Measurements from ENCODE around the gene IL7R.
"Not testable (repeated sequence)": the region's sequence is repeated elsewhere in the genome, so short reads cannot be mapped to it uniquely, and the experiment has no call there.

The IL7R gene

DNA sequence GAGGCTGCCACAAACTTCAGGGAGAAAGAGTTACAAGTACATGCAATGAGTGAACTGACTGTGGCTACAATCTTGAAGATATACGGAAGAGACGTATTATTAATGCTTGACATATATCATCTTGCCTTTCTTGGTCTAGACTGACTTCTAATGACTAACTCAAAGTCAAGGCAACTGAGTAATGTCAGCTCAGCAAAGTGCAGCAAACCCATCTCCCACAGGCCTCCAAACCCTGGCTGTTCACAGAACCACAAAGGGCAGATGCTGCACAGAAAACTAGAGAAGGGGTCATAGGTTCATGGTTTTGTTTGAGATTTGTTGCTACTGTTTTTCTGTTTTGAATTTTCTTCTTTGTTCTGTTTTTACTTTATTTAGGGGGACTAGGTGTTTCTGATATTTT lies 21.0 kb downstream of the IL7R start:
- DNase-seq: no peak

DNA sequence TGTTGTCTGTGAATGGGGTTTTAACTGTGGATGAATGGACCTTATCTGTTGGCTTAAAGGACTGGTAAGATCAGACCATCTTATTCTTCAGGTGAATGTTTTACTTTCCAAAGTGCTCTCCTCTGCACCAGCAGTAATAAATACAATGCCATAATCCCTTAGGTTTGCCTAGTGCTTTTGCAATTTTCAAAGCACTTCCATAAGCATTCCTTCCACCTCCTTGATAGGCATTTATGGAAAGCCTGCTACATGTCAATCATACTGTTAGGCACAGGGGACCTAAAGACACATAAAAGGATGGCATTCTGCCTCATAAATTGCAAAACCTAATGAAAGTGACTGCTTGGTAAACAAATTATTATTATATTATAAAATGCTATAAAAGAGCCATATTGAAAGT lies 21.4 kb downstream of the IL7R start:
- no peak for DNase-seq

- DNase-seq: no peak
These were observed 22.4 kb downstream of the IL7R start for GRCh38 chr5:35879096-35879495.

DNA sequence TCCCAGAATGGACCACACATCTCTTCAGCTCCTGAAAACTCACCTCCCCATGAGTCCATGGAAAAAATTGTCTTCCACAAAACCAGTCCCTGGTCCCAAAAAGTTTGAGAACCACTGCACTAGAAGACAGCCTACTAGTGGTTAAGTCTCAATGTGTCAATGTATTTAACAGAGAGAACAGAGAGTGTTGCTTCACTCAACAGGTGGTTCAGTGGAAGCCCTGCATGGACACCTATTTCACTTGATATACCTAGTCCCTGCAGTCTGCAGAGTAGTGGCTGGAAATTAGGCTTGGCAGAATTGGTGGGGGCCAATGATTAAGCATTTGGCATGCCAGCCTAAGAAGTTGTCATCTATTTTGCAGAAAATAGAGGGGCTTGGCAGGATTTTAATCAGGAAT lies 23.0 kb downstream of the IL7R start:
- DNase-seq: no peak

GRCh38 chr5:35880156-35880555 lies 23.5 kb downstream of the IL7R start:
- no peak for DNase-seq

DNA sequence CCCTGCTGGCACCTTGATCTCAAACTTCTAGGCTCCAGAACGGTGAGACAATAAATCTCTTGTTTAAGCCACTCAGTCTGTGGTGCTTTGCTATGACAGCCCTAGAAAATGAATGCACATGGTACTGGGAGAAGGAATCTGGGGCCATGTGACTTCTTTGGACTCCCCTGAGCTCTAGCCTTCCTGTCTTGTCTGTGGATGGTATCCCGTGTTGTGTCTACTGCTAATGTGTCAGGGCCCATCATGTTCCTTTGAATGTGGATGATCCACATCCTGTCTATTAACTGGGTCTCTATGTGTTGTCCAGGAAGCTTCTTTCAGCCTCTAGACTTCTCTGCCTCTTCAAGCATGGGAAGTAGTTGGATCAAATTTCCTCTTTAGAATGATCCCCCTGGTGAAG lies 25.1 kb downstream of the IL7R start:
- no peak for DNase-seq

DNA sequence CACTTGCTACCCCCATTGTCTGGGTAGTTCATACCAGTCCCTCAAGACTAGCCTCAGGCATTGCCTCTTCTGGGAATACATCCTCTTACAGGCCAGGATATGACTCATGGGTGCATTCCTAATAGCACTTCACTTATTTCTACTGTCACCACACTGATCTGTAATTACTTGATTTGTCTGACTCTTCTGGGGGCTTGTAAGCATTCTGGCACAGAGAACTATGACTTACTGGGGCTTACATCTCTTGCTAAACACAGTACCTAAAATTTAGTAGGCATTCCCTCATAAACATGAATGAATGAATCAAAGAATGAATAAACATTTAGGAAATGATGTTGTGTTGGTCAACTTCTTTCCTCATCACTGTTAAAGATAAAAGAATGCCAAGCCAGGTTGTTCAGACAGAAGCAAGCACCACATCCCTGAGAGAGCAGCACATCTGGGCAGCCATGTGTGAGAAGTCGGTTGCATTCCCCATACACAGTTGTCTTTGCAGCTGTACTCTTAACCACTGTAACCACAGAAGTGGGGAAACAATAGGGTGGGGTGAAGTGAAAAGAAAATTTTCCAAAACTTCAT lies 27.6 kb downstream of the IL7R start:
- DNase-seq: peak; percentile 12 to 38

- no peak for DNase-seq
These were observed 28.1 kb downstream of the IL7R start for GRCh38 chr5:35884773-35885172.

- DNase-seq: no peak
These were observed 29.7 kb downstream of the IL7R start for GRCh38 chr5:35886381-35886780.

DNA sequence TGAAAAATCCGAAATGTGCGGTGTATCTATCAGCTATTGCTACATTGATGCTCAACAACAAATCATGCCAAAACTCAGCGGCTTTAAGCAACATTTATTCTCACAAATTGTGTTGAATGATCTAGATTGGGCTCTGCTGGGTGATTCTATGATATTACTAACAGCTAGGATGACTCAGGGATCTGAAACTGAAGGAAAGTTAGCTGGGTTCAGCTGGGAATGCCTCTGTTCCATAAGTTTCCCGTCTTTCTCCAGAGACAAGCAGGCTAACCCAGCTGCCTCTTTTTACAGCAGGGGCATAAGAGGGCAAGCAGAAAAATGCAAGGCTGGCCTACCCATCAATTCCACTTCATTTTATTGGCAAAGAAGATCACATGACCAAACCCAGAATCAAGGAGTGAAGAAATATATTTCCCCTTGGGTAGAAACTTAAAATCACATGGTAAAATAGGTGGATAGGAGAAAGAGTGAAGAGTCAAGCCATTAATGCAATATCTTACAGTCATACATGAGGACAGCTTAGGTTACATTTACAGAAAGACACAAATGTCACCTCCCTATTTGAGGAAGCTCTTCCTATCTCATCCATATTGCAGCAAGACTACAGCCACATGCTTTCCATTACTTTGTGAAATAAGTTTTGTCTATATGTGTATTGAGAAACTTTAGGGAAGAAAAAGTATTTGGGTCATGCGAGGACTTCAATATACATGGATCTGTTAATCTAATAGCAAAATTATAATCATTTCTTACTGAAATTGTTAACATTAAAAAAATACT lies 30.8 kb downstream of the IL7R start:
- DNase-seq: no peak

- no peak for DNase-seq
These were observed 33.6 kb downstream of the IL7R start for GRCh38 chr5:35890021-35891020.

GRCh38 chr5:35892799-35893198 lies 36.1 kb downstream of the IL7R start:
- DNase-seq: not testable (repeated sequence)

DNA sequence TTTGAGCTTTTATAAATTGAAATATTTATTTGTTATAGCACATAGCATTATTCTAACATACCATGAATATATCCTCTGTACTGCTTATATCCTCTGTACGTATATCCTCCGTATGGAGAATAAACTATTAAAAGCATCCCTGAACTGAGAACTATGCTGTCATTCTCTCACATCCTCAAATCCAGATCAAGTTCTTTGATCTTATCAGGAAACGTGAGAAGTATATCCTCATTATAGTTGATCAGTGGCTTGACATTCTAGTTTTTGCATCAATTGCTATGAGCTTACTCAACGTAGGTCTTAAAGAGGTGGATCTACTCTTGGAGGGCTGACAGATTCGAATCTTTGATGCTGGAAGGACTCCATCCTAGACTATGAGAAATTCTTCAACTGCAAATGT lies 37.4 kb downstream of the IL7R start:
- DNase-seq: no peak

DNA sequence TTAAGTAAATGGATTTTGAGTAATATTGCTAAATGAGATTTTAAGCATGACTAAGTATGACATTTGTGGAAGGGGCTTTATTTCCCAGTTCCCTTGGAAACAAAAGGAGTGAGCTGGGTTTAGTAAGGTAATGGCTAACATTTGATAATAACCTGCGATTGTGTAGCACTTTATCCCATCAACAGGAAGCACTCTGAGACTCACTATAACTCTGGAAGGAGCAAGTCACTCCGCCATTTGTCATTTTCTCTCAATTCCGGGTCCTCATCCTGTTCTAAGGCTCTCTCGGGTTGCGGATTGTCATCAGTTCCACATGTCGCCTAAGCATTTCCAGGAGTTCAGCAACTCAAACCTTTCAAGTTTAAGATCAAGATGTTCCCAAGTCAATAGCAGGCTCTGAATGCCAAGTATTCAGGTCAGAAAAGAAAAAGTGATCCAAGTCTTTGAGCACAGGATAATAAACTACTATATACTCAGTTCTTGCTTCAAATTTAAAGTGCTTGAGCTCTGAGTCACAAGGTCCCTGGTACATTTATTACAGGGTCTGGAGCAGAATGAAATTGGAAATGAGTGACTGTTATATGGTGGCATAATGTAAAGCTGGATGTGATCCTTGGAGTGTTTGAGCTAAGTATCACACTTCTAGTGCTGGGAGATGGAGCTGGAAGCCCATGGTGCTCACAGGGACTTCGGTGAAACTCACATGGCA lies 42.4 kb downstream of the IL7R start:
- no peak for DNase-seq

DNA sequence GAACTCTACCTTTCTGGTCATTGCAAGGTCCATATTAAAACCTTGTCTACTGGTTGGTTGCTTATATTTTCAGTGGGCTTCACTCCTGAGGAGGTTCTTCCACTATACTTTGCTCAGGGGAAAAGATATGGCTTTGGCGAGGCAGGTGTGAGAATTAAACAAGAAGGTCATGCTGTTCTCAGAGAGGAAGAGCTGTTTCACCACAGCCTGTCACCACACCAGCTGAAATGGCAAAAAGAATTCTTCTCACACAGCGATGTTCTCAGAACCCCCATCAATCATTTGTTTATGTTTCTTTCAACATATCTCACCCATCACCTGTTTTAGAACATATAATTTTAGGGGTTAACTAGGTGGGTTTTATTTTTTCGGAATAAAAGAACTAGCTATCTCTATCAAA lies 43.1 kb downstream of the IL7R start:
- no peak for DNase-seq

DNA sequence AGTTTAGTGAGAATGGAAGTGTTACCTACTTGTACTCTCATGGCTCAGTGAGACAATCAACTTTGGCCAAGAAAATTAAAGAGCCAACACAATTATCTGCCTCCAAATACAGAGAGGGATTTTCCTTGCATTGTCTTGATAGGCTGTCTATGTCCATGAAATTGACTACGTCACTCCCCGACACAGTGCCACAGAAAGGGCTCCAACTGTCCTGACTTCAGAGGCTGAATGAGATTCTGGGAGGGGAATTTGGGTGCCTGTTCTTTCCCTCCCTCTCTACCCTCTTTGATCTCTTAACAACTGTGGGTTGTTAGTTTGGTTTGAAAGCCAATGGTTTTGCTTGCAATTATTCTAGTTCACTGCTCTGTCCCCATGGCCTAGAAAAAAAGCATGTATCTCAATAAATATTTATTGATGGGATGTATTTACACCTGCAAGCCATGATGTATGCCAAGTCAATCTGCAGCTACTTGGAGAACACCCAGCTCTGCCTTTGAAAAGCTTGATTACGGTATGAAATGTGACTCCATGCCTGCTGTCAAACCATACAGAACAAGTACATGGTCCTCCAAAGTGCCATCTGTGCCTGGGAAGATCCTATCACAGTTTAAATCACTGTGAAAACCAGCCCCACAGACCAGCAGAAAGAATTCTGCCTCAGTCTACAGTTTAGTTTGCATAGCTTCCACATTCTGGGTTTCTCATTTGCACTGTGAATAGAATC lies 44.4 kb downstream of the IL7R start:
- no peak for DNase-seq

GRCh38 chr5:35902046-35902672 lies 45.5 kb downstream of the IL7R start:
- DNase-seq: no peak

DNA sequence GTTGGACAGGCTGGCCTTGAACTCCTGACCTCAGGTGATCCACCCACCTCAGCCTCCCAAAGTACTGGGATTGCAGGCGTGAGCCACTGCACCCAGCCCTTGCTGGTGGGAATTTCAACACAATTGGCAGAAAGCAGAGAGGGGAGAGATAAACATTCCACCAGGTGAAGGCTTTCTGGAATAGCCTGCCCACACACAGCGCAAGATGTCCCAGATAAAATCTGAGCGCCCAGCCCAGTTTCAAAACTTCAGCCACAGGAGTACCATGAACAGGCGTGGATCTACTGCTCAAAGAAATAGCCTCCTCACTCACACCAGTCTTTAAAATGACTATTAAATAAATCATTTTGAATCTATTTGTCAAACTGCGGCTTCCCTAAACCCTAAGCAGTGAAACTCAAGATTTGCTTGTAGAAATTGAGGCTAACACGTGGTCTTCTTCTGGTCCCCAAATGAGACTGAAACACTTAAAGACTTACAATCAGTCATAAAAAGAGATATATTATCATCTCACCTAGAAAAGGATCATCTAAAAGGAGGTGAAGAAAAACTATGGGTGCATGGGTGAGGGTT lies 47.0 kb downstream of the IL7R start:
- DNase-seq: no peak

- no peak for DNase-seq
These were observed 47.9 kb downstream of the IL7R start for GRCh38 chr5:35904443-35905132.

GRCh38 chr5:35908228-35908627 lies 51.5 kb downstream of the IL7R start:
- no peak for DNase-seq

DNA sequence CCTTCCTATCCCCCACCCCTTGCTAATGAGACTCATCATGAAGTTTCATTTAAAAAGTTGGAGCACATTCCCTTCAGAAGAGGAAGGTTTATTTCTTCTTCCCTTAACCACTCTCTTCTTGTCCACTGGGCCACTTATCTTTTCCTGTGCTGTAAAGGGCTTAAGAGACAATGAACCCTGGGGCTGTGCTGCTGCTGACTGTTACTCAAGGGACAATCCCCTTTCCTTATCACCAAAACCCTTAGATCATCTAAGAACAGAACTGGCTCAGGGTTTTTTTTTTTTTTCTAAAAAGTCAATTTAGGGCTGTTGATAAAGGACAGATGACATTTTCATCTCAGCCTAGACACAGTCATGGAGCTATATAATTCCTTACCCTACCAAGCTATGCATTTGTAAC lies 52.1 kb downstream of the IL7R start:
- DNase-seq: no peak
